GM12878 (cell line): ENCODE results near the gene CC2D1A. TPM values are rescaled to one million over a fixed set of nuclear protein-coding genes. Genes with fewer than 3 reads are reported as not detected.
A peak's percentile ranks its signal among the peaks of the same experiment; 100 is the strongest.

Source experiments
- BACH1 ChIP-seq: fragments of 450-650 bp; IDR thresholded peaks from 2 replicates; pipeline ENCODE4 v1.6.1; 2017; ENCODE audit warnings: mild to moderate bottlenecking, borderline replicate concordance
- CBFB ChIP-seq: IDR thresholded peaks from 2 replicates; pipeline ENCODE4 v1.6.1; 2016; ENCODE audit warnings: antibody characterized with exemption, low read depth
- IKZF2 ChIP-seq, 2 experiments: fragments of 450-650 bp; IDR thresholded peaks; 2 replicates each; pipeline ENCODE4 v1.6.1; 2017; ENCODE audit warnings: mild to moderate bottlenecking in 2 of 2, moderate library complexity in 2 of 2
- SRF ChIP-seq, 2 experiments: IDR thresholded peaks; 2 replicates each; pipeline ENCODE4 v1.6.1; 2011; ENCODE audit warnings: low read depth in 2 of 2, low read length in 2 of 2, mild to moderate bottlenecking in 1 of 2, moderate library complexity in 1 of 2
- polyA plus RNA-seq, 11 experiments: library from polyadenylated mRNA; depleted of rRNA in 4 of 11; unstranded in 6 of 11; stranded (reverse) in 5 of 11; fragments of >200 nt; fragmentation: Nextera tagmentation in 4 of 11; fragmentation: Illumina TruSeq in 1 of 11; extraction: Ambion mirVana in 4 of 11; extraction: Trizol in 1 of 11; gene quantifications; 1 replicate in 1 of 11; 2 replicates in 10 of 11; pipeline versions ENCODE4 v1.2.1 to v1.2.3, GENCODE V29; 2011 to 2016; ENCODE audit warnings: inconsistent platforms in 2 of 11, missing spikeins in 2 of 11, low read depth in 1 of 11
- total RNA-seq, 4 experiments: library from RNA; depleted of rRNA in 3 of 4; stranded (reverse); fragments of >200 nt in 3 of 4; fragmentation: Illumina TruSeq in 1 of 4; extraction: Trizol in 1 of 4; gene quantifications; 2 replicates each; pipeline versions ENCODE4 v1.2.1 to v1.2.3, GENCODE V29; 2013 to 2021
- TF ChIP-seq, protein P1 (sequence below): fragments of 450-650 bp; IDR thresholded peaks from 2 replicates; pipeline ENCODE4 v1.6.1; 2017; ENCODE audit warnings: antibody characterized with exemption, mild to moderate bottlenecking, moderate library complexity
- TF ChIP-seq, protein P2 (sequence below): fragments of 450-650 bp; IDR thresholded peaks from 2 replicates; pipeline ENCODE4 v1.6.1; 2017; ENCODE audit warnings: borderline replicate concordance

Gene CC2D1A
- total and polyA plus RNA-seq, 10 of the 15 experiments (the other 5 are each of a cell fraction or from before 2014, with no cell fraction given) = 0.13 to 36.1 (median 16.1) TPM

DNA sequence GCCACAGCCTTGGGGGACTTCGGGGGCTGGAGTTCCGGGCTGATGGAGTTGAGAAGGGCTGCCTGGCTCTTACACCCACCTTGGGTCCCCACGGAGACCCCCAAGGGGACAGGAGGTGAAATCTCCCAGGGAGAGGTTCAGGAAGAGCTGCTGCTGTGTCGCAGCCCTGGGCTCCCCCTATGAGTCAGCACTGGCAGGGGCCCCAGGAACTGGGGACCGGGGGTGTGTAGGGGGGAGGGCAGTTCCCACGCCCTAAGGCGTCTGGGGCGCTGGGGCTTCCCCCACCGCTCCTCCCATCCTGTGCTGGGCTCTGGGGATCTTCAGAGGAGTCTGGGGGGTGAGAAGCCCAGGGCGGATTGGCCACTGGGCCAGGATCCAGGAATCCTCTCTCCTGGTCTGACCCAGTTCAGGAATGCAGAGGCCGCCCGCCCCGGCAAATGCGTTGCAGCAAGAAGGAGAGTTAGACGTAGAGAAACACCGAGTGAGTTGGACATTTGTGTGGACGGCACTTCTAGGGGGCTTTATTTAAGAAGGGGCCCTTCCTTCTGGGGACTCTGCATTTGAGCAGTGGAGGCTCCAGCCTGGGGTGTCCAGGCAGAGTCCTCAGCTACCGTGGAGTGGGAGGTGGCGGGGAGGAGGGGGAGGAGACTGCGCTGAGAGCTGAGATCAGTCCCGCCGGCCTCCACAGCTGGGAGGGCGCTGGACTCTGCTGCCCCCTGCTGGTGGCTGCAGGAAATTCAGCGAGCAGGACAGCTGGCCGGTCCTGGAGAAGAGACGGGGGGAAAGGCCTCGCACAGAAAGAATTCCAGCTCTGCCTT is 44.1 kb upstream of the CC2D1A start (continued):
- TF ChIP-seq, protein P1, sequence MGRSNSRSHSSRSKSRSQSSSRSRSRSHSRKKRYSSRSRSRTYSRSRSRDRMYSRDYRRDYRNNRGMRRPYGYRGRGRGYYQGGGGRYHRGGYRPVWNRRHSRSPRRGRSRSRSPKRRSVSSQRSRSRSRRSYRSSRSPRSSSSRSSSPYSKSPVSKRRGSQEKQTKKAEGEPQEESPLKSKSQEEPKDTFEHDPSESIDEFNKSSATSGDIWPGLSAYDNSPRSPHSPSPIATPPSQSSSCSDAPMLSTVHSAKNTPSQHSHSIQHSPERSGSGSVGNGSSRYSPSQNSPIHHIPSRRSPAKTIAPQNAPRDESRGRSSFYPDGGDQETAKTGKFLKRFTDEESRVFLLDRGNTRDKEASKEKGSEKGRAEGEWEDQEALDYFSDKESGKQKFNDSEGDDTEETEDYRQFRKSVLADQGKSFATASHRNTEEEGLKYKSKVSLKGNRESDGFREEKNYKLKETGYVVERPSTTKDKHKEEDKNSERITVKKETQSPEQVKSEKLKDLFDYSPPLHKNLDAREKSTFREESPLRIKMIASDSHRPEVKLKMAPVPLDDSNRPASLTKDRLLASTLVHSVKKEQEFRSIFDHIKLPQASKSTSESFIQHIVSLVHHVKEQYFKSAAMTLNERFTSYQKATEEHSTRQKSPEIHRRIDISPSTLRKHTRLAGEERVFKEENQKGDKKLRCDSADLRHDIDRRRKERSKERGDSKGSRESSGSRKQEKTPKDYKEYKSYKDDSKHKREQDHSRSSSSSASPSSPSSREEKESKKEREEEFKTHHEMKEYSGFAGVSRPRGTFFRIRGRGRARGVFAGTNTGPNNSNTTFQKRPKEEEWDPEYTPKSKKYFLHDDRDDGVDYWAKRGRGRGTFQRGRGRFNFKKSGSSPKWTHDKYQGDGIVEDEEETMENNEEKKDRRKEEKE = no peak
- TF ChIP-seq SRF (IDR thresholded peaks at IDR 0.05; ENCODE audit: low read depth in 2 of 2, low read length in 2 of 2) (peak in 1 of 2 experiments; percentile 73; a peak in 1 of 4 replicates), CBFB (peak; percentile 43), IKZF2 (IDR thresholded peaks at IDR 0.05) (peak; percentile 96 to 97), BACH1 (peak; percentile 90)
- TF ChIP-seq, protein P2, sequence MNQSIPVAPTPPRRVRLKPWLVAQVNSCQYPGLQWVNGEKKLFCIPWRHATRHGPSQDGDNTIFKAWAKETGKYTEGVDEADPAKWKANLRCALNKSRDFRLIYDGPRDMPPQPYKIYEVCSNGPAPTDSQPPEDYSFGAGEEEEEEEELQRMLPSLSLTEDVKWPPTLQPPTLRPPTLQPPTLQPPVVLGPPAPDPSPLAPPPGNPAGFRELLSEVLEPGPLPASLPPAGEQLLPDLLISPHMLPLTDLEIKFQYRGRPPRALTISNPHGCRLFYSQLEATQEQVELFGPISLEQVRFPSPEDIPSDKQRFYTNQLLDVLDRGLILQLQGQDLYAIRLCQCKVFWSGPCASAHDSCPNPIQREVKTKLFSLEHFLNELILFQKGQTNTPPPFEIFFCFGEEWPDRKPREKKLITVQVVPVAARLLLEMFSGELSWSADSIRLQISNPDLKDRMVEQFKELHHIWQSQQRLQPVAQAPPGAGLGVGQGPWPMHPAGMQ = no peak
